GM12873 (cell line): ENCODE results near the gene TPK1.

ENCODE experiments used
- TF ChIP-seq, protein P1 (sequence below): IDR thresholded peaks from 2 replicates; pipeline ENCODE4 v1.5.1; 2012; ENCODE audit warnings: low read depth, mild to moderate bottlenecking, moderate library complexity, low read length, control low read depth; ENCODE audit not compliant: insufficient read depth; ENCODE audit errors: missing control alignments

The TPK1 gene

DNA sequence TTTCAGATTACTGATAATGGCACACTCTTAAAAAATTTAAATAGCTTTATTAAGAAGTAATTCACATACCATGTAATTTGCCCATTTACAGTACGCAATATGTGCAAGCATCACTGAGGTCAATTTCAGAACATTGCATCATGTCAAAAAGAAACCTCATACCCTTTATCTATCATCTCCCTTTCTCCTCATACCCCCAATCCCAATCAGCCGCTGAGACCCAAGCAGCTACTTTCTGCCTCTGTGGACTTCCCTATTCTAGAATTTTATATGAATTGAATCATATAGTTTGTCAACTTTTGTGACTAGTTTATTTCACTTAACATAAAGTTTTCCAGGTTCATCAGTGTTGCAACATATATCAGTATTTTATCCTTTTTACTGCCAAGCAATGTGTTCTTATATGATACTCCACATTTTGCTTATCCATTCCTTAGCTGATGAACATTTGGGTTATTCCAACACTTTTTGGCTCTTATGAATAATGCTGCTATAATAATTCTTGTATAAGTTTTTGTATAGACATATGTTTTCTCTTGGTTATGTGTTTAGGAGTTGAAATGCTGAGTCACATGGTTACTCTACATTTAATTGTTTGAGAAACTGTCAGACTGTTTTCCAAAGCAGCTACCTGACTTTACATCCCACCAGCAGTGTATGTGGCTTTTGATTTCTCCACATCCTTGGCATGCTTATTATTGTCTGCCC, 26.9 kb upstream of the TPK1 start:
- TF ChIP-seq, protein P1, sequence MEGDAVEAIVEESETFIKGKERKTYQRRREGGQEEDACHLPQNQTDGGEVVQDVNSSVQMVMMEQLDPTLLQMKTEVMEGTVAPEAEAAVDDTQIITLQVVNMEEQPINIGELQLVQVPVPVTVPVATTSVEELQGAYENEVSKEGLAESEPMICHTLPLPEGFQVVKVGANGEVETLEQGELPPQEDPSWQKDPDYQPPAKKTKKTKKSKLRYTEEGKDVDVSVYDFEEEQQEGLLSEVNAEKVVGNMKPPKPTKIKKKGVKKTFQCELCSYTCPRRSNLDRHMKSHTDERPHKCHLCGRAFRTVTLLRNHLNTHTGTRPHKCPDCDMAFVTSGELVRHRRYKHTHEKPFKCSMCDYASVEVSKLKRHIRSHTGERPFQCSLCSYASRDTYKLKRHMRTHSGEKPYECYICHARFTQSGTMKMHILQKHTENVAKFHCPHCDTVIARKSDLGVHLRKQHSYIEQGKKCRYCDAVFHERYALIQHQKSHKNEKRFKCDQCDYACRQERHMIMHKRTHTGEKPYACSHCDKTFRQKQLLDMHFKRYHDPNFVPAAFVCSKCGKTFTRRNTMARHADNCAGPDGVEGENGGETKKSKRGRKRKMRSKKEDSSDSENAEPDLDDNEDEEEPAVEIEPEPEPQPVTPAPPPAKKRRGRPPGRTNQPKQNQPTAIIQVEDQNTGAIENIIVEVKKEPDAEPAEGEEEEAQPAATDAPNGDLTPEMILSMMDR: no peak

DNA sequence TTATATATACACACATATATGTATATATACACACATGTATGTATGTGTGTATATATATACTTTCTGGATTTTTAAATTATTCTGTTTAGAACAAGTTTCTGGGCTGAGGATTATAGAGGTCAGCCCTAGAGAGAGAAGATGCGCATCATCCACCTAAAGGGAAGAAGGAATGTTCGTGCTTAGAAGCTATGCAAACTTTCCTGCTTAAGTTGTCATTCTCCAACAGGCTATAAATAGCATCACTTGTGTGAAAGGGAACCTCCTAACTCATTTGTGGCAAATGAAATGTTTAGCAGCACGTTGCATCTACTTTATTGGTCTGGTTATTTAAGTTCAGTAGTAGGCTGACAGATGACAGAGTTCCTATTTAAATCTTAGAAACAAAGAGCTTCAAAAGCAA, 23.9 kb upstream of the TPK1 start:
- TF ChIP-seq, protein P1: no peak

DNA sequence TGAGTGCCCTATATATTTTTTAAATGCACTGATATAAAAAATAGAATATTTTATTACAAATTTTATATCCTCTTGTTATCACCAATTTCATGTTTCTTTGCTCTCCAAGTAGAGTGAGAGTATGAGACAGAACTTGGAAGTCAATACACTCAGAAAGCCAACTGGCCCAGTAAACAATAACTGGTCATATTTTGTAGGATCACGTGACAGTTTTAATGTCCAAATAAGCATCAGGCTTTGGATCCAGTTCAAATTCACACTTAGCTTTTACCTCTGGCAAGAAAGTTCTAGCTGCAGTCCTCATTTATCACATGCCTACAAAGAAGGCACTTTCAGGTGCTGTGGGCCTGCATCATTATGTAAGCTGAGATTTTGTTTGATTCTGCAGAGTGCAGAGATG, 21.6 kb upstream of the TPK1 start:
- TF ChIP-seq, protein P1: no peak

DNA sequence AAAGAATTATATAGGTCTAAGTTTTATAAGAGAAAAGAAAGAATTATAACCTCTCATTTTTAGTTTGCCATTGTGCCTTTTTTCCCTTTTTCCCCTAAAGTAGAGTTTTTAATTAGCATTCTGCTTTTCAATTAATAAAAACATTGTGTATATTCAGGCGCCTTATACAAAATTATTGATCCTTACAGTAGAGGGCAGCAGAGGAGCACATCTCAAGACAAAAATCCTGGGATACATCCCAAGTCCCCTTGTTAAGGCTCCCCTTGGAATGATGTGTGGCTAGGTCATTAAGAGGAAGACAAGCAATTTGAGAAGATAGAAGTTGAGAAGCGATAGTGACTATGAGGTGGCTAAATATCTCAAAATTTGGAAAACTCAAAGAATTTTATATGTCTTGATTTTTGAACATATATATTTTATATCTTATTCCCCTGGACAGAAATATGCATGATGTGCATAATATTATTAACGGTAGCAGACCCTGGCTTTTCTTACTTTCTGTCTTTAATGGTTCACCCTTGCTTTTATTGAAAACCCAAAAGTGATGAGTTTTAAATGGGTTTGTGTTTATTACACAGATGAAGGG, 19.1 kb upstream of the TPK1 start:
- TF ChIP-seq, protein P1: peak; percentile 40

DNA sequence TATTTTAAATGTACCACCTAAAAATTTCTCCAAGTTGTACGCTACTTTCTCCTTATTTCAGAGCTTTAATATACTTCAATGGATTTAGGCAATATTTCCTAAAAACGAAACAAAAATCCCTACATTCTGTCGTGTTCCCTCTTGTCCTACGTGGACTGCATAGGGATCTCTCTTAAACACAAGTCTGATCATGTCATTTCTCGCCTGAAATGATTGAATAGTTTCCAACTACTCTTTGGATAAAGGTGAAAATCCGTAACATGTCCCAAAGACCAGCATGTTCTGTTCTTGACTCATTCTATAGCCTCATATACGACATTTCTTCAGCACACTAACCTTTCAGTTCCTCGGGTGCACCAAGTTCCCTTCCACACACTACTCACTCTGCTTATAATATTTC, 17.7 kb upstream of the TPK1 start:
- TF ChIP-seq, protein P1: no peak

DNA sequence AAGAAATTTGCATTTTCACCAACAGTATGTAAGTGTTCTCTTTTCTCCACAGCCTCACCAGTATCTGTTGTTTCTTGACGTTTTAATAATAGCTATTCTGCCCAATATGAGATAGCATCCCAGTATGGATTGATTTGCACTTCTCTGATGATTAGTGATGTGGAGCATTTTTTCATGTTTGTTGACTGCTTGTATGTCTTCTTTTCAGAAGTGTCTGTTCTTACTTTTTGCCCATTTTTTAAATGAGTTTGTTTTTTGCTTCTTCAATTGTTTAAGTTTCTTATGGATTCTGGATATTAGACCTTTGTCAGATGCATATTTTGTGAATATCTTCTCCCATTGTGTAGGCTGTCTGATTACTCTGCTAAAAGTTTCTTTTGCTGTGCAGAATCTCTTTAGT, 12.2 kb upstream of the TPK1 start:
- TF ChIP-seq, protein P1: no peak

DNA sequence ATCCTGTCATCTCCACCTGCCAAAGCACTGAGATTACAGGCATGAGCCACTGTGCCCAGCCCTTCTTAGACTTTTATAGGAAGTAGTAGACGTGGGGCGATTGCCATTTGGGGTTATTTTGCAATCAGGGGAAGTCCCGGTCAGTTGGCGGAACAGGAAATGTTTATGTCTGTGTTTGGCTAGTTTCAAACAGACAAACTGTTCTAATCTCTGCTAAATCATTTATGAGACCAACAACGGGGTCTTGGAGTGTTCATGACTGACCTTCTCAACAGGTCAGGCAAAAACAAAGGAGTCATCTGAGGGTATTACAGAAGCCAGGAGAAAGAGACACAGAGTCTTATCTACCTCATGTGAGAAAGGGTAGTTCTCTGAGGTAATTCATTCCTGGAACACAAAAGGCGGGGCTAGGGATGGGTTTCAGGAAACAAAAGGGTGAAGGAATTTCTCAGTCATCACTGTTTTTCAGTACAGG, 6.6 kb upstream of the TPK1 start:
- TF ChIP-seq, protein P1: no peak

DNA sequence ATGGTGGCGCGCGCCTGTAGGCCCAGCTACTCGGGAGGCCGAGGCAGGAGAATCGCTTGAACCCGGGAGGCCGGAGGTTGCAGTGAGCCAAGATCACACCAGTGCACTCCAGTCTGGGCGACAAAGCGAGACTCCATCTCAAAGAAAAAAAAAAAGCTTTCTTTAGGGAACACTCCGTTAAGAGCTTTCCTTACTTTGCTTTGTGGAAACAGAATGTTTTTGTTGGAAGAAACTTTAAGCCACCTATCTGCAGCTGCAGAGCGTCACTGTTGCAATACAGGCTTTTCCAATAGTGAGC, 641 bp upstream of the TPK1 start:
- TF ChIP-seq, protein P1: no peak
